ENCODE data around the gene CACNA2D2. TPM values are rescaled to one million over a fixed set of nuclear protein-coding genes. Genes with fewer than 3 reads are reported as not detected.

Gene CACNA2D2
- polyA plus RNA-seq, 1 of the 3 experiments (the other 2 are of a cell fraction): 1.1 TPM

GRCh38 chr3:50433954-50434353, 69.5 kb downstream of the CACNA2D2 start:
- H3K4me3 ChIP-seq (ENCODE audit: low read depth in 2 of 2, low read length in 1 of 2): no peak overlapping the region
- H3K27me3 ChIP-seq (ENCODE audit: insufficient read depth): no peaks in the 10 kb centered on the region
- H3K9me3 ChIP-seq: no peaks in the 10 kb centered on the region
- no peak overlapping the region for H3K9ac ChIP-seq
- H3K27ac ChIP-seq (ENCODE audit: low read depth in 2 of 2, low read length in 1 of 2): peak overlapping the region in 1 of 2 experiments; percentile 100; a peak in 1 of 4 replicates
- no peak overlapping the region for H3K4me2 ChIP-seq
- no peak overlapping the region for H2AFZ ChIP-seq (ENCODE audit: low read depth)
- CTCF ChIA-PET: interaction anchor here (0.6 to 23.2 kb wide), 11 partner anchors 23 to 111 kb away, joined by 3 to 499 read pairs (median 4); partner anchors contain the start of gene HYAL2
- H3K79me2 ChIP-seq (ENCODE audit: insufficient read depth): no peaks in the 10 kb centered on the region
- 35% methylated on average over 3 of the region's 5 CpGs for WGBS (ENCODE audit: low lambda C conversion rate)
- no peaks in the 10 kb centered on the region for H4K20me1 ChIP-seq (ENCODE audit: insufficient read depth)
- POLR2A ChIA-PET: interaction anchor here (0.8 kb wide), 1 partner anchor 69 kb away, joined by 3 read pairs; no protein-coding TSS in a partner anchor
- H3K9me2 ChIP-seq: no peaks in the 10 kb centered on the region
- TF ChIP-seq GATA2 (CRISPR knock-in tag; IDR thresholded peaks at IDR 0.05): no peak
- no peak for TF ChIP-seq RCOR1 (IDR thresholded peaks at IDR 0.05; ENCODE audit: low read length)
- no peak for TF ChIP-seq RXRA (IDR thresholded peaks at IDR 0.05; ENCODE audit: borderline replicate concordance, low read depth)
- TF ChIP-seq REST (IDR thresholded peaks at IDR 0.05; ENCODE audit: low read depth, low read length): no peak
- TF ChIP-seq FOSL2 (IDR thresholded peaks at IDR 0.05; ENCODE audit: borderline replicate concordance, low read depth): no peak
- peaks cover 0 to 94% of the 10 kb centered on the region in 2 experiments; a peak in 2 of 4 replicates for H3K4me1 ChIP-seq (ENCODE audit: control insufficient read depth in 1 of 2, insufficient read depth in 2 of 2, low read depth in 1 of 2, low read length in 1 of 2)
- no peaks in the 10 kb centered on the region for H3F3A ChIP-seq (replicated peaks; ENCODE audit: insufficient read depth)
- no peaks in the 10 kb centered on the region for H3K36me3 ChIP-seq (replicated peaks in 1 of 2; ENCODE audit: control insufficient read depth in 1 of 2, insufficient read depth in 2 of 2, low read length in 1 of 2)
- DNase-seq: no peak

GRCh38 chr3:50430950-50431435, 72.4 kb downstream of the CACNA2D2 start:
- H3K4me1 ChIP-seq (ENCODE audit: control insufficient read depth in 1 of 2, insufficient read depth in 2 of 2, low read depth in 1 of 2, low read length in 1 of 2): peaks cover 0 to 92% of the 10 kb centered on the region in 2 experiments; a peak in 2 of 4 replicates
- TF ChIP-seq FOXM1 (IDR thresholded peaks at IDR 0.05; ENCODE audit: low read depth) (no peak), FOSL2 (IDR thresholded peaks at IDR 0.05; ENCODE audit: borderline replicate concordance, low read depth) (no peak), SIN3A (IDR thresholded peaks at IDR 0.05; ENCODE audit: borderline replicate concordance, low read depth, low read length) (no peak), RCOR1 (IDR thresholded peaks at IDR 0.05; ENCODE audit: low read length) (peak; percentile 98), RAD21 (IDR thresholded peaks at IDR 0.05; ENCODE audit: low read length) (peak; percentile 28; the same call in 1 of the 2 replicates), GATA2 (CRISPR knock-in tag; IDR thresholded peaks at IDR 0.05) (peak; percentile 93), NFIC (IDR thresholded peaks at IDR 0.05; ENCODE audit: borderline replicate concordance) (peak; percentile 27; the same call in 1 of the 2 replicates), CHD2 (IDR thresholded peaks at IDR 0.05; ENCODE audit: low read length, partially characterized antibody) (peak; percentile 86), MXI1 (IDR thresholded peaks at IDR 0.05; ENCODE audit: low read depth, low read length) (peak; percentile 51; the same call in 1 of the 2 replicates), EP300 (IDR thresholded peaks at IDR 0.05; ENCODE audit: borderline replicate concordance in 1 of 2, low read depth in 1 of 2, low read length in 1 of 2) (peak; percentile 30 to 98; a peak in 3 of 4 replicates), FOXJ3 (CRISPR knock-in tag; IDR thresholded peaks at IDR 0.05) (peak; percentile 99), USF1 (IDR thresholded peaks at IDR 0.05; ENCODE audit: borderline replicate concordance, low read depth) (no peak), TAF1 (IDR thresholded peaks at IDR 0.05; ENCODE audit: borderline replicate concordance, low read depth, low read length) (no peak), PBX3 (IDR thresholded peaks at IDR 0.05) (no peak), NRF1 (IDR thresholded peaks at IDR 0.05; ENCODE audit: low read depth, low read length) (no peak), JUND (IDR thresholded peaks at IDR 0.05) (no peak), GABPA (IDR thresholded peaks at IDR 0.05; ENCODE audit: low read depth) (no peak), MEF2A (IDR thresholded peaks at IDR 0.05; ENCODE audit: borderline replicate concordance, low read depth) (no peak), RFX5 (IDR thresholded peaks at IDR 0.05; ENCODE audit: low read length) (peak; percentile 2; the same call in 1 of the 2 replicates), MAX (IDR thresholded peaks at IDR 0.05; ENCODE audit: low read depth) (no peak)

More at GRCh38 chr3:50430950-50431435, 72.4 kb downstream of the CACNA2D2 start:
- Histone ChIP-seq H3K27ac (ENCODE audit: low read depth in 2 of 2, low read length in 1 of 2) (peak overlapping the region in 1 of 2 experiments; percentile 100; a peak in 3 of 4 replicates), H3K4me2 (no peak overlapping the region), H3K9me2 (no peaks in the 10 kb centered on the region), H2AFZ (ENCODE audit: low read depth) (no peak overlapping the region), H3K9me3 (no peaks in the 10 kb centered on the region), H3K79me2 (ENCODE audit: insufficient read depth) (no peaks in the 10 kb centered on the region), H4K20me1 (ENCODE audit: insufficient read depth) (no peaks in the 10 kb centered on the region), H3K9ac (no peak overlapping the region), H3K4me3 (ENCODE audit: low read depth in 2 of 2, low read length in 1 of 2) (no peak overlapping the region), H3K27me3 (ENCODE audit: insufficient read depth) (no peaks in the 10 kb centered on the region), H3K36me3 (replicated peaks in 1 of 2; ENCODE audit: control insufficient read depth in 1 of 2, insufficient read depth in 2 of 2, low read length in 1 of 2) (no peaks in the 10 kb centered on the region), H3F3A (replicated peaks; ENCODE audit: insufficient read depth) (no peaks in the 10 kb centered on the region)
- CTCF ChIA-PET: interaction anchor here (0.6 to 23.2 kb wide), 18 partner anchors 15 to 185 kb away, joined by 3 to 499 read pairs (median 6); partner anchors contain the start of gene TUSC2
- POLR2A ChIA-PET: interaction anchor here (0.6 to 2.2 kb wide), 15 partner anchors 40 to 877 kb away, joined by 3 to 19 read pairs (median 4); partner anchors contain the start of genes BSN, C3orf18, CYB561D2 and NPRL2
- DNase-seq: peak; percentile 89
- WGBS (ENCODE audit: low lambda C conversion rate): 3% methylated on average over 3 of the region's 4 CpGs

Measured in SK-N-SH (cell line).